Left ventricle myocardium superior (tissue), 1 donor: Measurements from ENCODE around the gene SLC22A3. TPM values are rescaled to one million over a fixed set of nuclear protein-coding genes. Genes with fewer than 3 reads are reported as not detected.
"Not testable (repeated sequence)": the region's sequence is repeated elsewhere in the genome, so short reads cannot be mapped to it uniquely, and the experiment has no call there.

ENCODE experiments used
- ATAC-seq: fragments of 200-7000 bp; cut with Tn5 transposase; one replicate; pipeline ENCODE4 v1.9.1; 2020; ENCODE audit warnings: mild to moderate bottlenecking, moderate library complexity
- DNase-seq: peaks from one replicate; pipeline ENCODE4 v3.0.0-alpha.2; 2020
- intact Hi-C: fragments of 100-400 bp; cut with micrococcal nuclease; formaldehyde crosslinking; loops from one replicate; pipeline ENCODE4 v1.11.0; 2022
- total RNA-seq: library from RNA; stranded (reverse); fragmentation: NEBNext Ultra II Directional; extraction: Animal tissue kit (Norgen Biotek cat#: 25700); gene quantifications from one replicate; pipeline ENCODE4 v1.2.1, GENCODE V29; 2021
- donor health status: DM: no; HTN: yes; CAD: no; lungs with severe emphysema.

The SLC22A3 gene
- total RNA-seq, 1 donor from 2014 or later: 1.3 TPM

GRCh38 chr6:160365117-160365516 lies 16.9 kb downstream of the SLC22A3 start:
- no peak for ATAC-seq
- DNase-seq: no peak
- intact Hi-C loops: no loop called here

- DNase-seq (no peak), ATAC-seq (no peak)
- intact Hi-C loops: no loop called here
These were observed 19.8 kb downstream of the SLC22A3 start for GRCh38 chr6:160367798-160368547.

GRCh38 chr6:160368670-160369069 lies 20.5 kb downstream of the SLC22A3 start:
- ATAC-seq (no peak), DNase-seq (no peak)
- intact Hi-C loops: no loop called here

- ATAC-seq, DNase-seq, intact Hi-C loops: not testable (repeated sequence)
These were observed 25.4 kb downstream of the SLC22A3 start for GRCh38 chr6:160373601-160374000.

GRCh38 chr6:160374836-160375560 lies 26.8 kb downstream of the SLC22A3 start:
- DNase-seq (no peak), ATAC-seq (no peak)
- intact Hi-C loops: no loop called here

GRCh38 chr6:160375561-160375949 lies 27.4 kb downstream of the SLC22A3 start:
- intact Hi-C loops: no loop called here
- DNase-seq (no peak), ATAC-seq (no peak)

GRCh38 chr6:160376445-160376844 lies 28.3 kb downstream of the SLC22A3 start:
- intact Hi-C loops: no loop called here
- DNase-seq (no peak), ATAC-seq (no peak)

- DNase-seq (no peak), ATAC-seq (no peak)
- intact Hi-C loops: no loop called here
These were observed 30.0 kb downstream of the SLC22A3 start for GRCh38 chr6:160378218-160378617.

- DNase-seq (no peak), ATAC-seq (no peak)
- intact Hi-C loops: no loop called here
These were observed 30.7 kb downstream of the SLC22A3 start for GRCh38 chr6:160378882-160379281.

- intact Hi-C loops: no loop called here
- DNase-seq (no peak), ATAC-seq (no peak)
These were observed 31.3 kb downstream of the SLC22A3 start for GRCh38 chr6:160379466-160379865.

- intact Hi-C loops: no loop called here
- DNase-seq (no peak), ATAC-seq (no peak)
These were observed 34.8 kb downstream of the SLC22A3 start for GRCh38 chr6:160382946-160383345.

GRCh38 chr6:160386869-160387530 lies 38.8 kb downstream of the SLC22A3 start:
- peak; percentile 96 for ATAC-seq
- peak; percentile 44 for DNase-seq
- intact Hi-C loops: no loop called here

GRCh38 chr6:160387916-160388643 lies 39.9 kb downstream of the SLC22A3 start:
- DNase-seq (no peak), ATAC-seq (no peak)
- intact Hi-C loops: no loop called here

GRCh38 chr6:160388922-160389321 lies 40.7 kb downstream of the SLC22A3 start:
- intact Hi-C loops: no loop called here
- ATAC-seq: no peak
- DNase-seq: no peak

GRCh38 chr6:160391419-160392116 lies 43.4 kb downstream of the SLC22A3 start:
- ATAC-seq: no peak
- intact Hi-C loops: no loop called here
- DNase-seq: no peak

GRCh38 chr6:160393442-160393841 lies 45.3 kb downstream of the SLC22A3 start:
- intact Hi-C loops, DNase-seq: not testable (repeated sequence)

GRCh38 chr6:160393891-160394653 lies 45.9 kb downstream of the SLC22A3 start:
- DNase-seq (no peak), ATAC-seq (no peak)
- intact Hi-C loops: no loop called here

More at GRCh38 chr6:160393442-160393841, 45.3 kb downstream of the SLC22A3 start:
- not testable (repeated sequence) for ATAC-seq

GRCh38 chr6:160394654-160395035 lies 46.5 kb downstream of the SLC22A3 start:
- intact Hi-C loops: no loop called here
- ATAC-seq: no peak
- DNase-seq: no peak
